Mesenchymal stem cell (in vitro differentiated cells and primary cell): ENCODE data around the gene FOXN3.

Experiments used
- DNase-seq: peaks from one replicate; pipeline ENCODE4 v3.0.0-alpha.2; 2013
- H2AFZ ChIP-seq: one replicate; pipeline ENCODE4 v1.6.1; 2013; ENCODE audit warnings: low read depth, mild to moderate bottlenecking, control low read depth, inconsistent platforms, low read length, moderate library complexity
- H2AK5ac ChIP-seq: 2 replicates; pipeline ENCODE4 v1.6.1; 2013; ENCODE audit warnings: low read length, moderate library complexity, mild to moderate bottlenecking, inconsistent platforms; ENCODE audit not compliant: severe bottlenecking
- H2BK120ac ChIP-seq: one replicate; pipeline ENCODE4 v1.6.1; 2013; ENCODE audit warnings: low read depth, mild to moderate bottlenecking, inconsistent platforms, low read length, moderate library complexity
- H2BK12ac ChIP-seq, 2 experiments: one replicate each; pipeline ENCODE4 v1.6.1; 2013; ENCODE audit warnings: inconsistent platforms in 2 of 2, low read length in 2 of 2, mild to moderate bottlenecking in 2 of 2, moderate library complexity in 2 of 2, control low read depth in 1 of 2
- H2BK15ac ChIP-seq: one replicate; pipeline ENCODE4 v1.6.1; 2013; ENCODE audit warnings: mild to moderate bottlenecking, low read depth, inconsistent platforms; ENCODE audit not compliant: poor library complexity, severe bottlenecking
- H2BK5ac ChIP-seq: 2 replicates; pipeline ENCODE4 v1.6.1; 2013; ENCODE audit warnings: low read depth, mild to moderate bottlenecking, low read length, control low read depth, inconsistent platforms; ENCODE audit not compliant: poor library complexity, severe bottlenecking
- H3K14ac ChIP-seq, 2 experiments: one replicate each; pipeline ENCODE4 v1.6.1; 2013; ENCODE audit warnings: inconsistent platforms in 2 of 2, low read length in 2 of 2, control low read depth in 1 of 2, mild to moderate bottlenecking in 1 of 2, moderate library complexity in 1 of 2
- H3K18ac ChIP-seq, 2 experiments: one replicate each; pipeline ENCODE4 v1.6.1; 2013; ENCODE audit warnings: inconsistent platforms in 2 of 2, low read length in 2 of 2, control low read depth in 1 of 2, low read depth in 1 of 2, mild to moderate bottlenecking in 1 of 2
- H3K23ac ChIP-seq, 2 experiments: one replicate each; pipeline ENCODE4 v1.6.1; 2013; ENCODE audit warnings: inconsistent platforms in 2 of 2, low read length in 2 of 2, mild to moderate bottlenecking in 2 of 2, moderate library complexity in 2 of 2, control low read depth in 1 of 2
- H3K27ac ChIP-seq: 2 replicates; pipeline ENCODE4 v1.5.1; 2013; ENCODE audit warnings: mild to moderate bottlenecking, moderate library complexity, low read length, control low read depth, inconsistent platforms; ENCODE audit not compliant: poor library complexity, severe bottlenecking
- H3K27me3 ChIP-seq, 2 experiments: 2 replicates each; pipeline versions ENCODE4 v1.6.1 to v1.7.0; 2013; ENCODE audit warnings: low read length in 2 of 2, mild to moderate bottlenecking in 2 of 2, moderate library complexity in 2 of 2, control low read depth in 1 of 2, inconsistent platforms in 1 of 2; ENCODE audit not compliant: control insufficient read depth in 1 of 2, insufficient read depth in 1 of 2
- H3K36me3 ChIP-seq, 2 experiments: 2 replicates each; pipeline versions ENCODE4 v1.6.1 to v1.7.0; 2013; ENCODE audit warnings: low read length in 2 of 2, control low read depth in 1 of 2, inconsistent platforms in 1 of 2, low read depth in 1 of 2, mild to moderate bottlenecking in 1 of 2; ENCODE audit not compliant: insufficient read depth in 2 of 2, control insufficient read depth in 1 of 2
- H3K4ac ChIP-seq, 2 experiments: one replicate each; pipeline ENCODE4 v1.6.1; 2013; ENCODE audit warnings: inconsistent platforms in 2 of 2, low read length in 2 of 2, mild to moderate bottlenecking in 2 of 2, moderate library complexity in 2 of 2, control low read depth in 1 of 2, low read depth in 1 of 2
- H3K4me1 ChIP-seq: 2 replicates; pipeline ENCODE4 v1.6.1; 2013; ENCODE audit warnings: low read depth, low read length, control low read depth; ENCODE audit not compliant: control insufficient read depth, insufficient read depth
- H3K4me2 ChIP-seq: 2 replicates; pipeline ENCODE4 v1.6.1; 2013; ENCODE audit warnings: low read length, mild to moderate bottlenecking, inconsistent platforms; ENCODE audit not compliant: poor library complexity, severe bottlenecking
- H3K4me3 ChIP-seq, 2 experiments: 2 replicates each; pipeline versions ENCODE4 v1.5.1 to v1.7.0; 2013; ENCODE audit warnings: low read length in 2 of 2, mild to moderate bottlenecking in 2 of 2, control low read depth in 1 of 2, low read depth in 1 of 2; ENCODE audit not compliant: insufficient read depth in 1 of 2
- H3K79me1 ChIP-seq: replicated peaks from 2 replicates; pipeline ENCODE4 v1.6.1; 2013; ENCODE audit warnings: mild to moderate bottlenecking, control low read depth, low read length, inconsistent platforms; ENCODE audit not compliant: poor library complexity, severe bottlenecking
- H3K9ac ChIP-seq: 2 replicates; pipeline ENCODE4 v1.7.0; 2013; ENCODE audit warnings: mild to moderate bottlenecking, low read length, moderate library complexity
- H3K9me3 ChIP-seq: 2 replicates; pipeline ENCODE4 v1.7.0; 2013; ENCODE audit warnings: mild to moderate bottlenecking, low read length; ENCODE audit not compliant: control insufficient read depth
- H4K8ac ChIP-seq: one replicate; pipeline ENCODE4 v1.6.1; 2013; ENCODE audit warnings: inconsistent platforms, mild to moderate bottlenecking, low read length, moderate library complexity
- H4K91ac ChIP-seq: one replicate; pipeline ENCODE4 v1.6.1; 2013; ENCODE audit warnings: mild to moderate bottlenecking, low read length, inconsistent platforms
- WGBS: methylation state at CpG from one replicate; pipeline ENCODE4 v1.1.7; 2013; ENCODE audit warnings: mixed read lengths; 5-methylcytosine and 5-hydroxymethylcytosine counted together

FOXN3 gene

DNA sequence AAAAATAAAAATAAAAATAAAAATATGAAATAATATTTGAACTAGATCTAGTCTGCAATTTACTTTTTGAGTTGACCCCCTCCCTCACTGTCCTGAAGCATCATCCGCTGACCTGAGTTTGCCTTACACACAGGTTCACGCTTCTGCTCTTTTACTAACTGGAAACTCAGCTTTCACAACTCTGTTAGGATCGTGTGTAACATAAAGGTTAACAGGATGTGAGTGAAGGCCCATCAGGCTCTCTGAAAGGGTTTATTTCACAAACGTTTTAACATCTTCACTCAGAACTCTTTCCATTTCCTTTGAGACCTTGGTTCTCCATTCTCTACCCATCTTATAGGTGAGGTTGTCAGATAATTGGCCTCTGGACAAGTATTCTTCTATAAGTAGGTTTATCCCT lies 191.4 kb downstream of the FOXN3 start:
- no peaks in the 10 kb centered on the region for H3K27me3 ChIP-seq
- no peak overlapping the region for H3K27ac ChIP-seq
- no peak overlapping the region for H4K8ac ChIP-seq
- H2AK5ac ChIP-seq: no peak overlapping the region
- H3K79me1 ChIP-seq: peaks cover 29% of the 10 kb centered on the region
- H3K9me3 ChIP-seq: no peaks in the 10 kb centered on the region
- H2AFZ ChIP-seq: no peak overlapping the region
- no peak overlapping the region for H3K4me3 ChIP-seq
- no peak overlapping the region for H2BK12ac ChIP-seq
- no peak overlapping the region for H4K91ac ChIP-seq
- H3K18ac ChIP-seq: no peak overlapping the region
- no peak overlapping the region for H3K4me2 ChIP-seq
- H2BK120ac ChIP-seq: no peak overlapping the region
- H3K4ac ChIP-seq: no peak overlapping the region
- DNase-seq: no peak
- H2BK15ac ChIP-seq: no peak overlapping the region
- H3K14ac ChIP-seq: no peak overlapping the region
- no peak overlapping the region for H3K9ac ChIP-seq
- peaks cover 0 to 11% of the 10 kb centered on the region in 2 experiments for H3K36me3 ChIP-seq
- H2BK5ac ChIP-seq: no peak overlapping the region
- no peak overlapping the region for H3K23ac ChIP-seq
- peaks cover 6% of the 10 kb centered on the region for H3K4me1 ChIP-seq
- 100% methylated on average over 1 of the region's 4 CpGs for WGBS

DNA sequence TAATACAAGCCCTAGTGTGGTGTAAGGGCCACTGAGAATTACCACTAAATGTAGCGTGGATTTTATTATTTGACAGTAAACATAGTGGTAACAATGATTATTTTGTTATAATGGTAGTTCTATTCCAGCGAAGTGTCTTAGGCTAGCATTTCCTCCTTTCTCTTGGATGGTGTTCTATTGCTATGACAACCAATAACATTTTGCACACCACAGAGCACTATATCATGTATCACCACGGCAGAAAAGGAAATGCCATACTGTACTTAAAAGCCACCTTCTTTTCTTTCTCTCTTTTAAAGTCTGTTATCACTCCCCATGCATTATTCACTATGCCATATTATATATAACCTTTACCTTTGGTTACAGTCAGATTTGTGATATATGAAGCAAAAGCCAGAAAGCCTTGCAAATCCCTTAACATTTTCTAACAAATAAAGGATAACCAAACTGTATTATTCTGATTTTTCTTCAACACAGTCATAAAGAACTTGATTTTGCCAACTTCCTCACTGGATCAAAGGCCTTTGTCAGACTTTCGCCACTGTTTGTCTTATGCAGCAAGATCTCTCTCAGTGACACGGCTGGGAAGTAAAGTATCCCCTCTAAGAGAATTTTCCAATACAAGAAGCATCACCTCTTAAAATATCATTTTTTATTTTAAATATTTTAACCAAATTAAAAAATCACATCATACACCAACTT lies 195.8 kb downstream of the FOXN3 start:
- Histone ChIP-seq H3K4ac (no peak overlapping the region), H3K4me1 (no peaks in the 10 kb centered on the region), H3K9me3 (no peaks in the 10 kb centered on the region), H3K27ac (no peak overlapping the region), H4K8ac (no peak overlapping the region), H3K4me3 (no peak overlapping the region), H3K79me1 (peaks cover 30% of the 10 kb centered on the region), H3K23ac (no peak overlapping the region), H2BK5ac (no peak overlapping the region), H3K27me3 (no peaks in the 10 kb centered on the region), H3K18ac (no peak overlapping the region), H4K91ac (no peak overlapping the region), H3K4me2 (no peak overlapping the region), H2BK12ac (no peak overlapping the region), H2BK15ac (no peak overlapping the region), H2AFZ (no peak overlapping the region), H2AK5ac (no peak overlapping the region), H3K14ac (no peak overlapping the region), H3K9ac (peak overlapping the region; percentile 65), H2BK120ac (no peak overlapping the region), H3K36me3 (peaks cover 5 to 12% of the 10 kb centered on the region in 2 experiments)
- DNase-seq: peak; percentile 74
- 59% methylated on average over 5 of the region's 5 CpGs for WGBS

DNA sequence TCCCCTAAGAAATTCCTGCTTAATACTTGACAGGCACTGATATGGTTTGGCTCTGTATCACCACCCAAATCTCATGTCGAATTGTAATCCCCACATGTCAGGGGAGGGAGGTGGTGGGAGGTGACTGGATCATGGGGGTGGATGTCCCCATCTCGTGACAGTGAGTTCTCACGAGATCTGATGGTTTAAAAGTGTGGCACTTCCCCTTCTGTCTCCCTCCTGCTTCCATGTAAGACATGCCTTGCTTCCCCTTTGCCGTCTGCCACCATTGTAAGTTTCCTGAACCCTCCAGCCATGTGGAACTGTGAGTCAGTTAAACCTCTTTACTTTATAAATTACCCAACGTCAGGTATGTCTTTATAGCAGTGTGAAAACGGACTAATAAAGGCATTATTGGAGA lies 198.0 kb downstream of the FOXN3 start:
- Histone ChIP-seq H4K8ac (no peak overlapping the region), H3K9me3 (no peaks in the 10 kb centered on the region)
- WGBS: 98% methylated on average over 5 of the region's 6 CpGs

DNA sequence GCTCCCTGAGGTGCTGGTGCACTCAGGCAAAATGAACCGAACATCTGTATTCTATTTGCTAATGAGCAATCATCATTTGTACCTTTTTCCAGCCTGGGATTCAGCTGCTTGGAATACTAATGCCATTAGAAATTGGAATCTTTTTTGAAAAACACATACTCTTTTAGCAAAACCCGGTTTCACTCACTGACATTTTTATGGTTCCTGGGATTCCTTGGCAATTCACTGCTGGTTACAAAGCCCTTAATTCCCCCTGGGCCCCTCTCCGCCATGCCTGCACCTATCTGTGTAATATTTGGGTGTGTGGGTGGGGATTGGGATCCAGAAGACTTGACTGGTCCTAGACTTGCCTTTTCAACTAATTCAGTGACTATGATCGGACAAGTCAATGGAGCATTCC lies 199.1 kb downstream of the FOXN3 start:
- H2BK5ac ChIP-seq: no peak overlapping the region
- H3K4me1 ChIP-seq: no peaks in the 10 kb centered on the region
- H2AFZ ChIP-seq: no peak overlapping the region
- no peak overlapping the region for H2BK120ac ChIP-seq
- DNase-seq: no peak
- H3K9me3 ChIP-seq: no peaks in the 10 kb centered on the region
- H3K79me1 ChIP-seq: peaks cover 30% of the 10 kb centered on the region
- H2BK15ac ChIP-seq: no peak overlapping the region
- peaks cover 5 to 8% of the 10 kb centered on the region in 2 experiments for H3K36me3 ChIP-seq
- H3K4me3 ChIP-seq: no peak overlapping the region
- no peak overlapping the region for H2AK5ac ChIP-seq
- no peak overlapping the region for H3K27ac ChIP-seq
- no peak overlapping the region for H3K18ac ChIP-seq
- WGBS: 100% methylated on average over 2 of the region's 4 CpGs
- no peak overlapping the region for H2BK12ac ChIP-seq
- no peak overlapping the region for H3K9ac ChIP-seq
- H4K8ac ChIP-seq: no peak overlapping the region
- no peak overlapping the region for H4K91ac ChIP-seq
- H3K27me3 ChIP-seq: no peaks in the 10 kb centered on the region
- H3K14ac ChIP-seq: no peak overlapping the region
- no peak overlapping the region for H3K23ac ChIP-seq
- no peak overlapping the region for H3K4me2 ChIP-seq
- no peak overlapping the region for H3K4ac ChIP-seq

More for the DNA sequence above, 198.0 kb downstream of the FOXN3 start:
- H4K91ac ChIP-seq: no peak overlapping the region
- H3K23ac ChIP-seq: no peak overlapping the region
- no peak overlapping the region for H3K14ac ChIP-seq
- no peaks in the 10 kb centered on the region for H3K4me1 ChIP-seq
- H3K9ac ChIP-seq: no peak overlapping the region
- no peak overlapping the region for H3K4me3 ChIP-seq
- H2BK120ac ChIP-seq: no peak overlapping the region
- H2AK5ac ChIP-seq: no peak overlapping the region
- no peak for DNase-seq
- no peak overlapping the region for H2BK15ac ChIP-seq
- peaks cover 35% of the 10 kb centered on the region for H3K79me1 ChIP-seq
- H3K27ac ChIP-seq: no peak overlapping the region
- H3K4ac ChIP-seq: no peak overlapping the region
- H3K4me2 ChIP-seq: no peak overlapping the region
- H3K18ac ChIP-seq: no peak overlapping the region
- H2BK12ac ChIP-seq: no peak overlapping the region
- H2AFZ ChIP-seq: no peak overlapping the region
- H2BK5ac ChIP-seq: no peak overlapping the region
- no peaks in the 10 kb centered on the region for H3K27me3 ChIP-seq
- peaks cover 5 to 12% of the 10 kb centered on the region in 2 experiments for H3K36me3 ChIP-seq
